ENCODE measurements around the gene LRG1.

LRG1 gene

GRCh38 chr19:4491446-4491845, 48.4 kb downstream of the LRG1 start:
- DNase-seq: no peak

GRCh38 chr19:4488496-4488895, 51.3 kb downstream of the LRG1 start:
- DNase-seq: no peak

GRCh38 chr19:4487572-4487971, 52.3 kb downstream of the LRG1 start:
- no peak for DNase-seq

All from SHP77 treated with DMSO at 0.1 percent for 48 hours (cell line).